Aorta (tissue), 5 donors: ENCODE measurements around the gene FANCC. TPM values are rescaled to one million over a fixed set of nuclear protein-coding genes. Genes with fewer than 3 reads are reported as not detected.

Experiments used
- ATAC-seq: fragments of 200-7000 bp; cut with Tn5 transposase; one replicate; pipeline ENCODE4 v1.9.1; 2022; ENCODE audit warnings: moderate library complexity; ENCODE audit not compliant: low FRiP score
- DNase-seq, 2 donors: peaks; one replicate each; pipeline ENCODE4 v3.0.0-alpha.2; 2020
- H3K27ac ChIP-seq, 2 donors: one replicate each; pipeline ENCODE4 v1.5.1; 2013; ENCODE audit warnings: low read length in 2 of 2, mild to moderate bottlenecking in 2 of 2, moderate library complexity in 2 of 2, control low read depth in 1 of 2, inconsistent platforms in 1 of 2, low read depth in 1 of 2
- H3K27me3 ChIP-seq, 2 donors: one replicate each; pipeline ENCODE4 v1.6.1; 2013; ENCODE audit warnings: control low read depth in 1 of 2, low read length in 1 of 2, mild to moderate bottlenecking in 1 of 2, moderate library complexity in 1 of 2; ENCODE audit not compliant: insufficient read depth in 2 of 2, control insufficient read depth in 1 of 2
- H3K36me3 ChIP-seq, 2 donors: one replicate each; pipeline ENCODE4 v1.6.1; 2013; ENCODE audit warnings: control low read depth in 1 of 2, low read length in 1 of 2, mild to moderate bottlenecking in 1 of 2; ENCODE audit not compliant: insufficient read depth in 2 of 2, control insufficient read depth in 1 of 2
- H3K4me1 ChIP-seq, 2 donors: one replicate each; pipeline ENCODE4 v1.6.1; 2013; ENCODE audit warnings: low read length in 2 of 2, control low read depth in 1 of 2, mild to moderate bottlenecking in 1 of 2, moderate library complexity in 1 of 2; ENCODE audit not compliant: insufficient read depth in 2 of 2, control insufficient read depth in 1 of 2
- H3K4me3 ChIP-seq, 2 donors: one replicate each; pipeline ENCODE4 v1.5.1; 2013; ENCODE audit warnings: low read length in 2 of 2, control low read depth in 1 of 2, mild to moderate bottlenecking in 1 of 2
- H3K9me3 ChIP-seq: one replicate; pipeline ENCODE4 v1.6.1; 2013; ENCODE audit warnings: mild to moderate bottlenecking, low read length; ENCODE audit not compliant: control insufficient read depth
- WGBS, 2 donors: extraction: QIAGEN DNeasy Blood & Tissue Kit; methylation state at CpG; one replicate each; pipeline ENCODE4 v1.1.7; 2013; 5-methylcytosine and 5-hydroxymethylcytosine counted together
- intact Hi-C, 2 donors: fragments of 100-400 bp; cut with DNase I; formaldehyde crosslinking; loops; one replicate each; pipeline versions ENCODE4 v1.14.2 to v1.15.0; 2022
- polyA plus RNA-seq, 2 donors: library from polyadenylated mRNA; stranded (reverse); fragments of 200-250 nt; gene quantifications; one replicate each; pipeline ENCODE4 v1.2.3, GENCODE V29; 2013
- total RNA-seq, 2 donors: library from RNA; stranded (reverse); fragmentation: NEBNext Ultra II Directional; extraction: Animal tissue kit (Norgen Biotek cat#: 25700); gene quantifications; one replicate each; pipeline ENCODE4 v1.2.1, GENCODE V29; 2021
- donor health status: healthy with polysubstance abuse.
- donor health status: Bipolar disorder and iron deficiency.
- donor health status: DM: no; HTN: no; CAD: no.
- donor health status: DM: no; HTN: no; CAD: no.
- donor health status: DM: yes; HTN: yes; CAD: no.

FANCC gene
- total and polyA plus RNA-seq, 4 donors: 1.5 to 10.9 (median 5.8) TPM

DNA sequence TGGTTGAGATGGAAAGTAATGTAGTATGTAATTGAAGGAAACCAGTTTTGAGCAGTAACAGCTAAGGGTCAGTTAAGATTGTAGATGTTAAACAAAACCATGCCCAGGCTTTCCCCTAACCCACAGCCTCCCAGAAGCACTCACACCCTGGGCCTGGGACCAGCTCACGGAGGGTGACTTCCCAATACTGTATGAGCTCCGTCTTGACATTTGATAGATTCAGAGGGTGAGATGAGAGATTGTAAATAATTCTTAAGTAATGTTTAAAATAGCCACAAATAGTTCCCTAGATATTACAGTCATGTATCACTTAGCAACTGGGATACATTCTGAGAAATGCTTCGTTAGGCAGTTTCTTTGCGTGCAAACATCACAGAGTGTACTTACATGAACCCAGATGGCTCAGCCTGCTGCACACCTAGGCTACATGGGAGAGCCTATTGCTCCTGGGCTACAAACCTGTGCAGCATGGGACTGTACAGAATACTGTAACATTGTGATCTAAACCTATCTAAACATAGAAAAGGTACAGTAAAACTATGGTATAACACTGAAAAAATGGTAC is 140.7 kb downstream of the FANCC start:
- Histone ChIP-seq H3K36me3 (no peaks in the 10 kb centered on the region), H3K9me3 (no peaks in the 10 kb centered on the region), H3K4me1 (no peaks in the 10 kb centered on the region), H3K27ac (no peak overlapping the region), H3K27me3 (no peaks in the 10 kb centered on the region), H3K4me3 (no peak overlapping the region)
- DNase-seq (no peak), ATAC-seq (no peak)
- intact Hi-C loops: no loop called here
- 94 to 95% methylated on average over 4 of the region's 4 CpGs for WGBS, 2 donors

DNA sequence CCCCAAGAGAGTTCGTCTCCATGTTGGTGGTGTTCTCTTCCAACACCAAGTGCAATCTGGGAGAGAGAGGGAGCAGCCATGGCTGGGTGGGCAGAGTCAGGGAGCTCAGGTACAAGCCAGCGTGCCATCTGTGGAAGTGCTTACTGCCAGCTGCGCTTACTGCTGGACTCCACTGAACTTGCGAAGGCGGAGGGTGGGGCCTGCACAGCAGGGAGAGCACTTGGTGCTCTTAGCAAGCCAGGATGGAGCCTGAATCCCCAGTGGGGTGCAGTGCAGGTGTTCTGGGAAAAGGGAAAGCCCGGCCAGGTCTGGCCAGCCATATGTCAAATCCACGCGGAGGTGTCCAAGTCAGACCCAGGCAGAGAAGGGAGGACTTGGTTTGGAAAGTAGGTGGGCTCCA is 142.0 kb downstream of the FANCC start:
- Histone ChIP-seq H3K36me3 (no peaks in the 10 kb centered on the region), H3K4me1 (no peaks in the 10 kb centered on the region), H3K9me3 (no peaks in the 10 kb centered on the region), H3K27ac (no peak overlapping the region), H3K4me3 (no peak overlapping the region), H3K27me3 (no peaks in the 10 kb centered on the region)
- intact Hi-C loops: no loop called here
- no peak for DNase-seq
- no peak for ATAC-seq
- WGBS, 2 donors: 95% methylated on average over 8 of the region's 8 CpGs

DNA sequence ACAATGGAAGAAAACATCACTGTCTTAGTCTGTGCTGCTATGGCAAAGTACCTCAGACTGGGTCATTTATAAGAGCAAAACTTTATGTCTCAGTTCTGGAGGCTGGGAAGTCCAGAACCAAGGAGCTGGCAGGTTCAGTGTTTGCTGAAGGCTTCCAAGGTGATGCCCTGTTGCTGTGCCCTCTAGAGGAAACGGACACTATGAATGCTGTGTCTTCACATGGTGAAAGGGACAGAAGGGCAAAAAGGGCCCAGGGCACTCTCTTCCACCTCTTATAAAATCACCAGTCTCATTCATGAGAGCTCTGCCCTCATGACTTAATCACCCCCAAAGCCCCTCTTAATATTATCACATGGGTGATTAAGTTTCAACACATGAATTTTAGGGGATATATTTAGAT is 143.5 kb downstream of the FANCC start:
- 71 to 85% methylated on average over 1 of the region's 1 CpG for WGBS, 2 donors
- Histone ChIP-seq H3K9me3 (no peaks in the 10 kb centered on the region), H3K36me3 (no peaks in the 10 kb centered on the region), H3K27ac (no peak overlapping the region), H3K4me1 (no peaks in the 10 kb centered on the region), H3K27me3 (no peaks in the 10 kb centered on the region), H3K4me3 (no peak overlapping the region)
- DNase-seq: no peak
- intact Hi-C loops: no loop called here
- no peak for ATAC-seq

DNA sequence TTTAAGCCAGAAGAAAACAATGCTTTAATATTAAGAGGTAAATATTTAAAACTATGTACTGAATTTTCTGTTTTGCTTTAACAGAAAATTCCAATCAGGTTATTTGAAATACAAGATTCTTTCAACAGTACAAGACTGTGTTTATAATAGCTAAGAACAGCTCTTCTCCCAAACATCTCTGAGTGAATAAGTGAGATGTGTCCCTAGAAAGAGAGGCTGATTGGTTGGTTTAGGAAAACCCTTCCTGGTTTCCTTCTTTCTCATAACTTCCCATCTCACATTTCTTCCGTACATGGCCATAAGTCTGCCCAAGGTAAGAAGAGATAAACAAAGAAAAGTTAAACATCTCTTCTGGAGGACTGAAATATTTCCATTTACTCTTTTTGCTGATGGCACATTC is 145.9 kb downstream of the FANCC start:
- DNase-seq: no peak
- no peak overlapping the region for H3K4me3 ChIP-seq
- H3K36me3 ChIP-seq: no peaks in the 10 kb centered on the region
- ATAC-seq: no peak
- H3K9me3 ChIP-seq: no peaks in the 10 kb centered on the region
- intact Hi-C loops: no loop called here
- H3K27me3 ChIP-seq: no peaks in the 10 kb centered on the region
- WGBS, 2 donors: 87 to 88% methylated on average over 1 of the region's 1 CpG
- H3K4me1 ChIP-seq: no peaks in the 10 kb centered on the region
- no peak overlapping the region for H3K27ac ChIP-seq

DNA sequence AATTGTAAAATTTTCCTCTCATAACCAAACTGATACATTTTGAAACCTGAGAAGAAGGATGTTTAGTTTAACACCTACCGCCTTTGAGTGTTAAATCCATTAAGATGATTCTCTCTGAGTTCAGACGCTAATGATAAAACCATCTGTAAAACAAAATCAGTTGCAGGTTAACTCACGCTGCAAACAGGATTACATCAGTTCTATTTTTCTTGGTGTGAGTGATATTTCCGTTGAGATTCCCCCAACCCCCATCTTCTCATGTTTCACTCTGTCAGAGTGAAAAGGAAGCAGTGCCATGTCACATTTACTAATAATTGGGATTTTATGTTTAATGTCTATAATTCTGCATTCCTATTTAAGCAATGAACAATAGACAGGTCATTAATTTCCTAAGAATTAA is 146.5 kb downstream of the FANCC start:
- H3K4me3 ChIP-seq: no peak overlapping the region
- intact Hi-C loops: no loop called here
- 59 to 60% methylated on average over 4 of the region's 4 CpGs for WGBS, 2 donors
- no peaks in the 10 kb centered on the region for H3K4me1 ChIP-seq
- no peaks in the 10 kb centered on the region for H3K9me3 ChIP-seq
- DNase-seq (no peak), ATAC-seq (no peak)
- no peaks in the 10 kb centered on the region for H3K27me3 ChIP-seq
- no peaks in the 10 kb centered on the region for H3K36me3 ChIP-seq
- no peak overlapping the region for H3K27ac ChIP-seq

DNA sequence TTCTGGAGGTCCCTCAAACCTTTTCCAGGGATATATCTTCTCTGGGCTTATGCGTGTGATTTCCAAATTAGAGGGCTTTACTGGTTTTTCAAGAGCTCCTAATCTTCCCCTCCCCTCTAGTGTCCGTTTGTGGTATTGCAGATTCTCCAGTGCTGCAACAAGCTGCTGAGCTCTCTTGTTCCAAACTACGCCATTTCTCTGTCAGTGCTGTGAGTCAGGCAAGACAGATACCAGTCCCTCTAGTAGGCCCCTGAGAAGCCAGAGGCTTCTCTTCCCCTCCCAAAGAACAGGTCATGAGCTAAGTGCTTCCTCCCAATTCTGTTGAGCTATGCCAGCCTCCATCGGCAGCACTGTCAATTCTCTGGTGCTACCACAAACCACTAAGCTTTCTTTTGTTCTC is 149.5 kb downstream of the FANCC start:
- intact Hi-C loops: no loop called here
- H3K4me3 ChIP-seq: no peak overlapping the region
- WGBS, 2 donors: 62 to 65% methylated on average over 4 of the region's 4 CpGs
- no peaks in the 10 kb centered on the region for H3K4me1 ChIP-seq
- DNase-seq (no peak), ATAC-seq (no peak)
- no peaks in the 10 kb centered on the region for H3K36me3 ChIP-seq
- H3K9me3 ChIP-seq: no peaks in the 10 kb centered on the region
- H3K27me3 ChIP-seq: no peaks in the 10 kb centered on the region
- H3K27ac ChIP-seq: no peak overlapping the region

DNA sequence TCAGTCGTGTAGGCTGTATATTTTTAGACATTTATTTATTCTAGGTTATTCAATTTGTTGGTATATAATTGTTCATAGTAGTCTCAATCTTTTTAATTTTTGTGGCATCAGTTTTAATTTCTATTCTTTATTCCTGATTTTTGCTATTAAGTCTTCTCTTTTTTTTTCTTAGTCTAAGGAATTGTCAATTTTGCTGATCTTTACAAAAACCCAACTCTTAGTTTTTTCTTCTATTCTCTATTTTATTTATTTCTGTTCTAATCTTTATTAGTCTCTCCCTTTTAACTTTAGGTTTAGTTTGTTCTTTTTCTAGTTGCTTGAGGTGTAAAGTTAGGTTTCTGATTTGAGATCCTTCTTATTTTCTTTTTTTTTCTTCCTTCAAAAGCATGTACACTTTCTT is 152.5 kb downstream of the FANCC start:
- Histone ChIP-seq H3K36me3 (no peaks in the 10 kb centered on the region), H3K9me3 (no peaks in the 10 kb centered on the region), H3K27ac (no peak overlapping the region), H3K4me1 (no peaks in the 10 kb centered on the region), H3K4me3 (no peak overlapping the region), H3K27me3 (no peaks in the 10 kb centered on the region)
- ATAC-seq (no peak), DNase-seq (no peak)
- WGBS, 2 donors: 57 to 69% methylated on average over 1 of the region's 1 CpG
- intact Hi-C loops: no loop called here

DNA sequence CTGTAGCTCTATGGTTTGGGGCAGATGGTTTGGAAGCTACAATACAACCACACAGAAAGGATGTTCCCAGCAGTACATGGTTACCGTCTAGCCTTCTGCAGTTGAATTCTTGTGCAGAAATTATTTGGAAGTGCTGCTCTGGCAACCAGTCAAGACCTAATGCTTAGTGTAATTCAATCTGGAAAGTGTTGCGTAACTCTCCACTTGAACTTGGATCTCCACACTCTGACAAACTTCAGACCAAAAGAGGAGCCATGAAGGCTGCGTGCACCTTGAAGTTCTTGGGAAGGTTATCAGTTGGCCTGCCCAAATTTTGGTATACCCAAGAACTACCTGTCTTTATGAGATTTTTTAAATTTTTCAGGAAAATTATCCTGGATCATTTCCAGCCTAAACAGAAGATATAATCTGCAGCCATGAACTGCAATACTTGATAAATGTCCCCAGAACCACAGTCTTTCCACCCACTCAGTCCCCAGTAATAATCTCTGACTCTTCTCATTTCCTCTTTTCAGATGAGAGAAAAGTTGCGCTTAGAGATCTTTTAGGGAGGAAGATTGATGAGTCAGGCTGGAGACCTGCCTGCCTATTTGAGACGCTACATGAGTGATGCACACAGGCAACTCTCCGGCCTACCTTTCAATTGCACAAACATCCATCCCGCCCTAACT is 159.9 kb downstream of the FANCC start:
- Histone ChIP-seq H3K9me3 (no peaks in the 10 kb centered on the region), H3K36me3 (no peaks in the 10 kb centered on the region), H3K27me3 (no peaks in the 10 kb centered on the region), H3K4me3 (peak overlapping the region in 1 of 2 donors; percentile 41), H3K4me1 (peaks cover 0 to 4% of the 10 kb centered on the region in 2 donors), H3K27ac (no peak overlapping the region)
- ATAC-seq (peak; percentile 90), DNase-seq (no peak)
- WGBS, 2 donors: 25 to 28% methylated on average over 7 of the region's 7 CpGs
- intact Hi-C loops: no loop called here

DNA sequence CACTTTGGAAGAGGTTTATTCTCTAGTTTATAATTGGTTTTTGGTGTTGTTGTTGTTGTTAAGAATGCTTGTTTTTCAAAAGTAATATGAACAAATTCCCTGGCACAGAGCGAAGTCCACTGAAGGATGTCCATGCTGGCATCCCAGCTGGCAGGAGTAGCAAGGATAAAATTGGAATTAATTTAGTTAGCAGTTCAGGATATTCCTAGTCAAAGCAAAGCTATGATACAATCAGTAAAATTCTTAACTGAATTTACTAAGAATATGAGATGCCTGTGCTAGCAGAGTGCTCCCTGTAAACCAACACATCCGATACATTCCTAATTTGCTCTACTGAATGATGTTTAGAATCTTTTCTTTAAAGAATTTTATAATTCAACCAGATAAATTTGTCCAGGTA is 161.4 kb downstream of the FANCC start:
- Histone ChIP-seq H3K27ac (no peak overlapping the region), H3K36me3 (no peaks in the 10 kb centered on the region), H3K9me3 (no peaks in the 10 kb centered on the region), H3K4me3 (no peak overlapping the region), H3K4me1 (peaks cover 0 to 4% of the 10 kb centered on the region in 2 donors), H3K27me3 (no peaks in the 10 kb centered on the region)
- WGBS, 2 donors: 93 to 95% methylated on average over 2 of the region's 2 CpGs
- DNase-seq (no peak), ATAC-seq (no peak)
- intact Hi-C loops: no loop called here
